Endothelial cell (in vitro differentiated cells): Measurements from ENCODE around the gene TOR1A. TPM values are rescaled to one million over a fixed set of nuclear protein-coding genes. Genes with fewer than 3 reads are reported as not detected.

Experiments
- DNase-seq: peaks from one replicate; pipeline ENCODE4 v3.0.0; 2021; ENCODE audit warnings: low spot score
- H3K27ac Mint-ChIP-seq: one replicate; pipeline ENCODE4 v1.8.0; 2021; ENCODE audit warnings: mixed read lengths, inconsistent platforms; ENCODE audit not compliant: unreplicated experiment
- H3K27me3 Mint-ChIP-seq: one replicate; pipeline ENCODE4 v1.8.0; 2021; ENCODE audit warnings: mild to moderate bottlenecking, moderate library complexity, mixed read lengths, inconsistent platforms; ENCODE audit not compliant: unreplicated experiment
- H3K36me3 Mint-ChIP-seq: one replicate; pipeline ENCODE4 v1.8.0; 2021; ENCODE audit warnings: mild to moderate bottlenecking, low read depth, mixed read lengths, inconsistent platforms; ENCODE audit not compliant: unreplicated experiment
- H3K4me1 Mint-ChIP-seq: one replicate; pipeline ENCODE4 v1.8.0; 2021; ENCODE audit warnings: mild to moderate bottlenecking, mixed read lengths, inconsistent platforms; ENCODE audit not compliant: unreplicated experiment
- H3K4me3 Mint-ChIP-seq: one replicate; pipeline ENCODE4 v1.8.0; 2021; ENCODE audit warnings: mild to moderate bottlenecking, mixed read lengths, inconsistent platforms; ENCODE audit not compliant: unreplicated experiment
- H3K9me3 Mint-ChIP-seq: one replicate; pipeline ENCODE4 v1.8.0; 2021; ENCODE audit warnings: mixed read lengths, inconsistent platforms; ENCODE audit not compliant: unreplicated experiment
- CTCF ChIP-seq: fragments of 200-600 bp; sonication (generic); IDR thresholded peaks from one replicate; pipeline ENCODE4 v1.5.0; 2021; ENCODE audit warnings: antibody characterized with exemption; ENCODE audit not compliant: unreplicated experiment
- total RNA-seq: library from RNA; stranded (reverse); fragmentation: NEBNext Ultra II Directional; extraction: Animal tissue kit (Norgen Biotek cat#: 25700); gene quantifications from one replicate; pipeline ENCODE4 v1.2.1, GENCODE V29; 2021; ENCODE audit not compliant: unreplicated experiment

The TOR1A gene
- total RNA-seq, 1 donor from 2014 or later, result 58.0 TPM

- H3K4me3 Mint-ChIP-seq, result peak overlapping the region; percentile 95
- H3K9me3 Mint-ChIP-seq, result no peaks in the 10 kb centered on the region
- no peak for TF ChIP-seq CTCF
- H3K27ac Mint-ChIP-seq, result peak overlapping the region; percentile 57
- peaks cover 11% of the 10 kb centered on the region for H3K36me3 Mint-ChIP-seq
- H3K27me3 Mint-ChIP-seq, result peaks cover 7% of the 10 kb centered on the region
- no peak for DNase-seq
- peaks cover 16% of the 10 kb centered on the region for H3K4me1 Mint-ChIP-seq
These were observed 11.9 kb upstream of the TOR1A start for GRCh38 chr9:129835860-129836223.

- TF ChIP-seq CTCF, result no peak
- peak; percentile 98 for DNase-seq
- Mint-ChIP-seq H3K36me3 (peaks cover 14% of the 10 kb centered on the region), H3K27ac (peak within 1 kb of the TSS; percentile 77), H3K27me3 (peaks cover 7% of the 10 kb centered on the region), H3K9me3 (no peaks in the 10 kb centered on the region), H3K4me3 (peak within 1 kb of the TSS; percentile 98), H3K4me1 (peaks cover 16% of the 10 kb centered on the region)
These were observed 11.4 kb upstream of the TOR1A start, which contains the start of the genes C9orf78 and USP20 for GRCh38 chr9:129835128-129835859. Gene C9orf78, minus strand, starts transcription at chr9:129835275. Its CDS starts 54 bp downstream, at chr9:129835221. Gene USP20, plus strand, starts transcription at chr9:129835458. Its CDS starts 17,098 bp downstream, at chr9:129852556.

- DNase-seq, result no peak
- no peak for TF ChIP-seq CTCF
- peaks cover 6% of the 10 kb centered on the region for H3K27me3 Mint-ChIP-seq
- H3K9me3 Mint-ChIP-seq, result no peaks in the 10 kb centered on the region
- peak overlapping the region; percentile 77 for H3K27ac Mint-ChIP-seq
- peaks cover 16% of the 10 kb centered on the region for H3K4me1 Mint-ChIP-seq
- H3K4me3 Mint-ChIP-seq, result peak overlapping the region; percentile 98
- H3K36me3 Mint-ChIP-seq, result peaks cover 14% of the 10 kb centered on the region
These were observed 10.7 kb upstream of the TOR1A start for GRCh38 chr9:129834489-129835127.

GRCh38 chr9:129832982-129833381 lies 9.0 kb upstream of the TOR1A start:
- Mint-ChIP-seq H3K4me3 (no peak overlapping the region), H3K36me3 (peaks cover 21% of the 10 kb centered on the region), H3K27ac (no peak overlapping the region), H3K27me3 (peaks cover 6% of the 10 kb centered on the region), H3K4me1 (peaks cover 5% of the 10 kb centered on the region), H3K9me3 (no peaks in the 10 kb centered on the region)
- no peak for TF ChIP-seq CTCF
- DNase-seq, result no peak

- Mint-ChIP-seq H3K4me3 (no peak overlapping the region), H3K27me3 (peaks cover 3% of the 10 kb centered on the region), H3K4me1 (peaks cover 10% of the 10 kb centered on the region), H3K36me3 (peaks cover 17% of the 10 kb centered on the region), H3K27ac (no peak overlapping the region), H3K9me3 (no peaks in the 10 kb centered on the region)
- DNase-seq, result no peak
- no peak for TF ChIP-seq CTCF
These were observed 5.0 kb upstream of the TOR1A start for GRCh38 chr9:129828969-129829368.
